Activated B cell treated with CpG ODN at 0.5 μM for 24 hours (primary cell): ENCODE results near the gene SGCD. TPM values are rescaled to one million over a fixed set of nuclear protein-coding genes. Genes with fewer than 3 reads are reported as not detected.

Experiments
- ATAC-seq: fragments of 200-7000 bp; cut with Tn5 transposase; one replicate; pipeline ENCODE4 v1.10.0; 2021; ENCODE audit warnings: low read depth, mild to moderate bottlenecking, moderate library complexity
- CTCF ChIA-PET: fragments of 350-600 bp; sonication (Branson Sonifier 250); formaldehyde crosslinking; loops from one replicate; lab custom pipeline; 2021; ENCODE audit warnings: antibody characterized with exemption; lab: Charles Lee
- POLR2A ChIA-PET: fragments of 350-600 bp; sonication (Branson Sonifier 250); formaldehyde crosslinking; loops from one replicate; lab custom pipeline; 2021; ENCODE audit warnings: antibody characterized with exemption; lab: Charles Lee
- DNase-seq: peaks from one replicate; pipeline ENCODE4 v3.0.0; 2022
- H3K27ac Mint-ChIP-seq: one replicate; pipeline ENCODE4 v1.8.0; 2020; ENCODE audit warnings: mixed read lengths
- H3K27me3 Mint-ChIP-seq: one replicate; pipeline ENCODE4 v1.8.0; 2021; ENCODE audit warnings: mixed read lengths
- H3K36me3 Mint-ChIP-seq: one replicate; pipeline ENCODE4 v1.8.0; 2021; ENCODE audit warnings: low read depth, mixed read lengths
- H3K4me1 Mint-ChIP-seq: one replicate; pipeline ENCODE4 v1.8.0; 2021; ENCODE audit warnings: mixed read lengths
- H3K4me3 Mint-ChIP-seq: one replicate; pipeline ENCODE4 v1.8.0; 2020; ENCODE audit warnings: mild to moderate bottlenecking, mixed read lengths
- H3K9me3 Mint-ChIP-seq: one replicate; pipeline ENCODE4 v1.8.0; 2020; ENCODE audit warnings: mixed read lengths
- intact Hi-C: fragments of 100-400 bp; cut with micrococcal nuclease; formaldehyde crosslinking; loops from one replicate; pipeline ENCODE4 v1.15.1; 2024
- total RNA-seq: library from RNA; stranded (reverse); gene quantifications from 2 replicates; pipeline ENCODE4 v1.2.3, GENCODE V29; 2022
- TF ChIP-seq, protein P1 (sequence below): fragments of 200-600 bp; IDR thresholded peaks from one replicate; pipeline ENCODE4 v1.8.0; 2022; ENCODE audit warnings: antibody characterized with exemption, mild to moderate bottlenecking

Gene SGCD
- total RNA-seq, 1 donor from 2014 or later: not detected

DNA sequence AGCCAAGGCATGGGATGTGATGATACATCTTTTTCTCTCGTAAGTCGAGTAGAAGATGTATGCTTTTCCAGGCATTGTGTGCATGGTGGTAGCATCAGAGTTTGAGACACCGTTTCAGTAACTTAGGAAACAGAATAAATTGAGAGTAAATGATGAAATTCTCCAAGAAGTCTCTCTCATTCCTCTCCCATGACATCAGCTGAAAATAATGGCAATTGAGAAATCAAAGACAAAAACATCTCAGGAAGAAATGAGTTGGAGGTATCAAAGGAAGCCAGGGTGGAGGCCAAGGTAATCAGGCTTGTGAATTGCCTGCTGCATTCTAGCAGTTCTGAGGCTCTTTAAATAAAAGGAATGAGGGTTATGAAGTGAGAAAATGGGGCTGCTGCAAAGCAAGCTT is 53.9 kb downstream of the SGCD start:
- Mint-ChIP-seq H3K9me3 (no peaks in the 10 kb centered on the region), H3K27ac (no peak overlapping the region), H3K36me3 (no peaks in the 10 kb centered on the region), H3K4me1 (peaks cover 7% of the 10 kb centered on the region), H3K27me3 (no peaks in the 10 kb centered on the region), H3K4me3 (no peak overlapping the region)
- DNase-seq: no peak
- TF ChIP-seq, protein P1, sequence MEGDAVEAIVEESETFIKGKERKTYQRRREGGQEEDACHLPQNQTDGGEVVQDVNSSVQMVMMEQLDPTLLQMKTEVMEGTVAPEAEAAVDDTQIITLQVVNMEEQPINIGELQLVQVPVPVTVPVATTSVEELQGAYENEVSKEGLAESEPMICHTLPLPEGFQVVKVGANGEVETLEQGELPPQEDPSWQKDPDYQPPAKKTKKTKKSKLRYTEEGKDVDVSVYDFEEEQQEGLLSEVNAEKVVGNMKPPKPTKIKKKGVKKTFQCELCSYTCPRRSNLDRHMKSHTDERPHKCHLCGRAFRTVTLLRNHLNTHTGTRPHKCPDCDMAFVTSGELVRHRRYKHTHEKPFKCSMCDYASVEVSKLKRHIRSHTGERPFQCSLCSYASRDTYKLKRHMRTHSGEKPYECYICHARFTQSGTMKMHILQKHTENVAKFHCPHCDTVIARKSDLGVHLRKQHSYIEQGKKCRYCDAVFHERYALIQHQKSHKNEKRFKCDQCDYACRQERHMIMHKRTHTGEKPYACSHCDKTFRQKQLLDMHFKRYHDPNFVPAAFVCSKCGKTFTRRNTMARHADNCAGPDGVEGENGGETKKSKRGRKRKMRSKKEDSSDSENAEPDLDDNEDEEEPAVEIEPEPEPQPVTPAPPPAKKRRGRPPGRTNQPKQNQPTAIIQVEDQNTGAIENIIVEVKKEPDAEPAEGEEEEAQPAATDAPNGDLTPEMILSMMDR: no peak
- intact Hi-C loops: no loop called here
- CTCF ChIA-PET: no interaction called here
- no peak for ATAC-seq
- POLR2A ChIA-PET: no interaction called here

DNA sequence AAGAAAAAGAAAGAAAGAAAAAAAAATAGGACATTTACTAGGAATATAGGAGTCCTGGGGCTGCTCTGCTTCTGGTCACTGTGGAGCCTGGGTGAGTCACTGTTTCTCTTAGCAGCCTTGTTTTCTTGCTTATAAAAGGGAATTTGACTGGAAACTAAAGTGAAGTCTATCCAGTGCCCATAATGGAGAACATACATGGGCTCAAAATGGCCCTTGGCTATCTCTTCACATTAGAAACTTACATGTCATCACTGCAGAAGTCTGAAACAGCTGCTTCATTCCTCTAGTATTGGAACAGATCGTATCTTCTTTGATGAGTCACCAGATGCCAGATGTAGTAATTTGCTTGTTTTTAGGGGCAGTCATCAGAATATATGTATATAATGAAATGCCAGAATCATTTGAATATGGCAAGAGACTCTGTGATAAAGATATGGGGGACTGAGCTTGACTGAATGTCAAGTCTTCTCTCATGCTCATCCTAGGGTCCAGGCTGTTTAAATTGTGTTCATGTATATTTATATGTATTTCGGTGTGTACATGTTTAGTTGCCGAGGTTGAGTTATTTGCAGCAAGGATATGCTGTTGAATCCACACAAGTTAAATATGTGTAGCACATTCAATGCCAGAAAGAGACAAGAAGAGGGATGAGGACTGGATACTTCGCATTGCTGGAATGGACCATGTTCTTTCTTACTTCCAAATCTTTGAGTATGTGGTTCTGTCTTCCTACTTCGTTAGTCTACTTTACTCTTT is 56.7 kb downstream of the SGCD start:
- Mint-ChIP-seq H3K4me3 (no peak overlapping the region), H3K27me3 (no peaks in the 10 kb centered on the region), H3K36me3 (no peaks in the 10 kb centered on the region), H3K27ac (no peak overlapping the region), H3K4me1 (no peaks in the 10 kb centered on the region), H3K9me3 (no peaks in the 10 kb centered on the region)
- ChIA-PET POLR2A (no interaction called here), CTCF (no interaction called here)
- TF ChIP-seq, protein P1: no peak
- no peak for DNase-seq
- ATAC-seq: no peak
- intact Hi-C loops: no loop called here

DNA sequence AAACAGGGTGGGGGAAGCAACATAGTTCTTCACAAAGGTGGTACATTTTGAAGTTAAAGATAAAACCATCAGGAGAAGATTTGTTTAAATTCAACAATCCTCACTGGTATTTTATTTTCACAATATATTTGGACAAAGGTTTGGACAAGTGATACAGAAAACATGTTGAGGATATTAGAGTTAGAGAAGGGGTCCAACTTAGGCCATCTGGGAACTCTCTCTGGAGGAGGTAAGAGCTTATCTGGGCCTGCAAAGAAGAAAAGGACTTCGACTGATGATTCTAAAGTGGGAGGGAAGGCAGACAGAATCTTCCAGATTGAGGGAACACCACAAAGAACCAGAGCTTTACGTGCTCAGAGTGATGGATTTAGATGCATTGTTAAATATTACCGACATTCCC is 58.5 kb downstream of the SGCD start:
- Mint-ChIP-seq H3K4me3 (no peak overlapping the region), H3K27ac (no peak overlapping the region), H3K36me3 (no peaks in the 10 kb centered on the region), H3K9me3 (no peaks in the 10 kb centered on the region), H3K27me3 (no peaks in the 10 kb centered on the region), H3K4me1 (no peaks in the 10 kb centered on the region)
- ChIA-PET POLR2A (no interaction called here), CTCF (no interaction called here)
- TF ChIP-seq, protein P1: no peak
- ATAC-seq (no peak), DNase-seq (no peak)
- intact Hi-C loops: no loop called here

DNA sequence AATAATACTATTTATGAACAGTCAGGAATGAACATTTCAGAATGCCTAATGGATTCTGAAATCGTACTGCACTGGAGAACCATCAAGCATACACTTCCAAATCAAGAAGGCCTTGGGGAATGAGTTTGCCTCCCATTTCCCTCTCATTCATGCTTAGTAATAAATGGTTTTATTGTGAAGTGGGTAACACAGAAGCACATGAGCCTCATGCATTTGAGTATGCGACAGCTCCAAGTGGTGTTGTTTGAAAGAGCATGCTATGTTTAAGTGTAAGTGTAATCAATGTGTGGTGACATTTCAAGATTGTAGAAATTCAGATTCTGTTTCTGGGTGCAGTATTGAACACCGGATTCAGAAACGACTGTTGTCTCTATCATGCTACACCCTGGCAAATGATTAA is 60.0 kb downstream of the SGCD start:
- no peaks in the 10 kb centered on the region for H3K36me3 Mint-ChIP-seq
- DNase-seq (no peak), ATAC-seq (no peak)
- H3K27ac Mint-ChIP-seq: no peak overlapping the region
- intact Hi-C loops: no loop called here
- H3K9me3 Mint-ChIP-seq: no peaks in the 10 kb centered on the region
- ChIA-PET CTCF (no interaction called here), POLR2A (no interaction called here)
- no peak overlapping the region for H3K4me3 Mint-ChIP-seq
- no peaks in the 10 kb centered on the region for H3K4me1 Mint-ChIP-seq
- TF ChIP-seq, protein P1: no peak
- no peaks in the 10 kb centered on the region for H3K27me3 Mint-ChIP-seq

DNA sequence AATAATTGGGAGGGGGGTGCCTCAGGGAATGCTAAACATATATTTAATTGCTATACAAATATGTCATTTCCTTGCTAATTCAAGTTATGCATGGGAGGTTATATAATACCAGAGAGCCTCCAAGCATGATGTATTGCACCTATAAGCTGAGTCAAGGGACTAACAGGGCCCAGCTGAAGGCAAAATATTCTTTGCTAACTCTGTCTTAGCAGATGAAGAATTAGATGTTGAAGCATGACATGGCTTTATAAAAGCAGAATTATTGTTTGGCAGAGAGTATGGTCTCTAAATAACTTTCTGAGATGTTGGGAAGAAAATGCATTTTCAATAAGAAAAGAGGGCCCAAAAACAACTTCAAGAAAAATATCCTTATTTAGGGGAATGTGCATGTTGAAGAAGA is 60.4 kb downstream of the SGCD start:
- H3K36me3 Mint-ChIP-seq: no peaks in the 10 kb centered on the region
- no peak overlapping the region for H3K27ac Mint-ChIP-seq
- no peak overlapping the region for H3K4me3 Mint-ChIP-seq
- no peaks in the 10 kb centered on the region for H3K4me1 Mint-ChIP-seq
- intact Hi-C loops: no loop called here
- CTCF ChIA-PET: no interaction called here
- H3K27me3 Mint-ChIP-seq: no peaks in the 10 kb centered on the region
- TF ChIP-seq, protein P1: no peak
- POLR2A ChIA-PET: no interaction called here
- H3K9me3 Mint-ChIP-seq: no peaks in the 10 kb centered on the region
- no peak for DNase-seq
- ATAC-seq: no peak
